ENCODE results near the gene CDIP1. TPM values are rescaled to one million over a fixed set of nuclear protein-coding genes. Genes with fewer than 3 reads are reported as not detected.
A peak's percentile ranks its signal among the peaks of the same experiment; 100 is the strongest.

Gene CDIP1
- total RNA-seq, 2 experiments from 2014 or later: 31.9 to 32.2 TPM

DNA sequence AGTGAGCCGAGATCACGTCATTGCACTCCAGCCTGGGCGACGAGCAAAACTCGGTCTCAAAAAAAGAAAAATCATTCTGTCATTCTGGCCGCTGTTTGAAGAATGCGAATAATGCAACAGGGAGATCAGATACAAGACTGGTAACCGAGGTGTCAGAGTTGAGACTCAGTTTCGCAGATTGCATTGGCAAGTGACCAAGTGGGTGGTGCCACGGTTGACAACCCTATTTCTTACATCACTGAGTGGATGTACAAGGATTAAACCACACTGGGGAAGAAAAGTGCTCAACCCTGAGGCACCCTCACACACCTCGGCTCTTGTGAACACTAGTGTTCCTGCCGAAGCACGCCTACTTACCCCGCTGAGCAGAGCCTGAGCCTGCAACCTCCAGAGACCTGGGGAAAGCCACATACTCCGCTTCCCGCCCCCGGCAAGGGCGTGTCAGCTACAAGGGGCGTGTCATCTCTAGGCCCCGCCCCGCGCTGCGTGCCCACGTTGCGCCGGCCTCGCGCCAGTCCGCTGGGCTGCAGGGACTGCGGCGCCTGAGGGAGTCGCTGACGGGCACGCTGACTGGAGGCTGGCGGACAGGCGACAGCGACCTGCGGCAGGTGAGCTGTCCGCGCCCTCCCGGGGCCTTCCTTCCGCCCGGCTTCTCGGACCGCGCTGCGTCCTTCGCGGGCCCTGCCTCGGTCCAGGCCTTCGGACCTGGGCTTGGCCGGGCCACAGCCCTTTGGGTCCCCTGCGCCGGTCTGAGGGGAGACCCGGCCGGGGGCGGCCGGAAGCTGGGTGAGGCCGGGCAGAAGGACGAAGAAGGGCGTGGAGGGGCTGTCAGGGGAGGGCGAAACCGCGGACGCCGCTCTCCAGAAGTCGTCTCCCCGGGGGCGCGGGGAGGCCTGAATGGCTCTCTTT is 62.4 kb downstream of the CDIP1 start, which contains the start of gene HMOX2:
HMOX2 (plus strand) TSS at position 519 of the 909 bp plus-strand sequence. CDS start 29,127 bp downstream, outside the sequence.
- peak within 1 kb of the TSS; percentile 92 for H3K4me3 Mint-ChIP-seq
- no peaks in the 10 kb centered on the region for H3K27me3 Mint-ChIP-seq
- no peaks in the 10 kb centered on the region for H3K9me3 Mint-ChIP-seq
- intact Hi-C loops (cut with micrococcal nuclease): loop anchor here (5.0 kb wide), 2 partner anchors 49 to 61 kb away; partner anchors contain the start of genes CDIP1 and DNAJA3
- TF ChIP-seq, protein P1, sequence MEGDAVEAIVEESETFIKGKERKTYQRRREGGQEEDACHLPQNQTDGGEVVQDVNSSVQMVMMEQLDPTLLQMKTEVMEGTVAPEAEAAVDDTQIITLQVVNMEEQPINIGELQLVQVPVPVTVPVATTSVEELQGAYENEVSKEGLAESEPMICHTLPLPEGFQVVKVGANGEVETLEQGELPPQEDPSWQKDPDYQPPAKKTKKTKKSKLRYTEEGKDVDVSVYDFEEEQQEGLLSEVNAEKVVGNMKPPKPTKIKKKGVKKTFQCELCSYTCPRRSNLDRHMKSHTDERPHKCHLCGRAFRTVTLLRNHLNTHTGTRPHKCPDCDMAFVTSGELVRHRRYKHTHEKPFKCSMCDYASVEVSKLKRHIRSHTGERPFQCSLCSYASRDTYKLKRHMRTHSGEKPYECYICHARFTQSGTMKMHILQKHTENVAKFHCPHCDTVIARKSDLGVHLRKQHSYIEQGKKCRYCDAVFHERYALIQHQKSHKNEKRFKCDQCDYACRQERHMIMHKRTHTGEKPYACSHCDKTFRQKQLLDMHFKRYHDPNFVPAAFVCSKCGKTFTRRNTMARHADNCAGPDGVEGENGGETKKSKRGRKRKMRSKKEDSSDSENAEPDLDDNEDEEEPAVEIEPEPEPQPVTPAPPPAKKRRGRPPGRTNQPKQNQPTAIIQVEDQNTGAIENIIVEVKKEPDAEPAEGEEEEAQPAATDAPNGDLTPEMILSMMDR (IDR thresholded peaks at IDR 0.05): peak; percentile 35
- H3K36me3 Mint-ChIP-seq (ENCODE audit: low read depth): peaks cover 18% of the 10 kb centered on the region
- ChIA-PET CTCF (interaction anchor here (1.1 to 4.2 kb wide), 11 partner anchors 10 to 222 kb away, joined by 3 to 28 read pairs (median 4); partner anchors contain the start of gene MGRN1), POLR2A (interaction anchor here (0.6 to 3.0 kb wide), 13 partner anchors 8 to 94 kb away, joined by 3 to 23 read pairs (median 4); partner anchors contain the start of genes CDIP1 and DNAJA3)
- peaks cover 33% of the 10 kb centered on the region for H3K4me1 Mint-ChIP-seq (ENCODE audit: low read depth)
- ATAC-seq (peak; percentile 82), DNase-seq (peak; percentile 95)
- H3K27ac Mint-ChIP-seq: peak within 1 kb of the TSS; percentile 83

DNA sequence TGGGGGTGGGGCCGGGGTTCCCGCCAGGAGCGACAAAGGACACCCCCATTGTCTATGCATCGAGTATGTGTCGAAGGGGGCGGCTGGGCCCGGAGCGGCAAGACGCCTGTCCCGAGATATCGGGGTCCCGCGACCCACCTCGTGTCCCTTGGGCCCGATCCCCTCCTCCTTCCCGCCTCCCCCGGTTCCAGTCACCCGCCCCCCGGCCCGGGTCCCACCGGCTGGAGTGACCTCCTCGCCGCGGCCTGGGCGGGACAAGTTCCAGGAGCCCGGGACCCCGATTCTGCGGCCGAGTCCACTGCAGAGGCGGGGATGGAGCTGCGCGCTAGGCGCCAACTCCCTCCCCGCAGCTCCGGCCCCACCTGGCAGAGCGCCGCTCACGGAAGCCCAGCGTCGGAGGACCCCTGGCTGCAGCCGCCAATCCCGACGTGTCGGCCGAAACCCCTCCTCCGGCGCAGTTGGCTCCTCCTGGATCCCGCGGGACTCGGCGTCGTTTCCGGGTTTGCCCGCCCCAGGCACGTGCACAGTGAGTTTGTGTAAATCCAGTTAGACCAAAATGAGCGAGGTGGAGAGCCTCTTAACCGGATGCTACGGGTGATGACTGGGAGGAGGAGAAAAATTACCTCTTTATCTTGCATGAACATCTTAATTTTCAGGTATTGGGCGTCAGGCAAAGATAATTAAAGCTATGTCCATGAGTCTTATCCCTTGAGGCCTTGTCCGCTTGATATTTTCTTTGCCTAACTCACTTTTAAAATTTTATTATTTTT is 64.2 kb downstream of the CDIP1 start, which contains the start of gene NMRAL1:
NMRAL1 (minus strand) TSS at position 434 of the 770 bp plus-strand sequence. CDS start 493 bp downstream, outside the sequence.
- Mint-ChIP-seq H3K36me3 (ENCODE audit: low read depth) (peaks cover 18% of the 10 kb centered on the region), H3K4me3 (peak within 1 kb of the TSS; percentile 92)

DNA sequence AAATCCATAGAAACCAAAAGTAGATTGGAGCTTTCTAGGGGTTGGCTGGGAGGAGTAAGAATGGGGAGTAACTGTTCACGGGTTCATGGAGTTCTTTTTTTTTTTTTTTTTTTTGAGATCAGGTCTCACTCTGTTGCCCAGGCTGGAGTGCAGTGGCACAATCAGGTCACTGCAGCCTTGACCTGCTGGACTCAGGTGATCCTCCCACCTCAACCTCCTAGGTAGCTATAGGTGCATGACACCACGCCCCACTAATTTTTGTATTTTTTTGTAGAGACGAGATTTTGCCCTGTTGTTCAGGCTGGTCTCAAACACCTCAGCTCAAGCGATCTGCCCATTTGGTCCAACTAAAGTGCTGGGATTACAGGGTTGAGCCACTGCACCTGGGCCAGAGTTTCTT is 65.7 kb downstream of the CDIP1 start:
- POLR2A ChIA-PET: interaction anchor here (1.1 to 1.2 kb wide), 2 partner anchors 15 to 57 kb away, joined by 4 read pairs; partner anchors contain the start of gene CORO7
- intact Hi-C loops (cut with micrococcal nuclease): no loop called here
- Mint-ChIP-seq H3K4me1 (ENCODE audit: low read depth) (peaks cover 24% of the 10 kb centered on the region), H3K36me3 (ENCODE audit: low read depth) (peaks cover 14% of the 10 kb centered on the region), H3K4me3 (peak overlapping the region; percentile 92), H3K27ac (peak overlapping the region; percentile 59), H3K9me3 (no peaks in the 10 kb centered on the region), H3K27me3 (no peaks in the 10 kb centered on the region)
- no peak for ATAC-seq
- TF ChIP-seq, protein P1 (IDR thresholded peaks at IDR 0.05): no peak
- CTCF ChIA-PET: interaction anchor here (0.9 to 1.1 kb wide), 4 partner anchors 13 to 166 kb away, joined by 3 to 4 read pairs (median 3); partner anchors contain the start of gene MGRN1
- DNase-seq: no peak

More for the DNA sequence above, 64.2 kb downstream of the CDIP1 start, which contains the start of gene NMRAL1:
- TF ChIP-seq, protein P1 (IDR thresholded peaks at IDR 0.05): no peak
- ATAC-seq: peak; percentile 65
- intact Hi-C loops (cut with micrococcal nuclease): no loop called here
- Mint-ChIP-seq H3K27me3 (no peaks in the 10 kb centered on the region), H3K9me3 (no peaks in the 10 kb centered on the region), H3K27ac (peak within 1 kb of the TSS; percentile 85), H3K4me1 (ENCODE audit: low read depth) (peaks cover 32% of the 10 kb centered on the region)
- DNase-seq: peak; percentile 96
- CTCF ChIA-PET: interaction anchor here (1.0 to 1.8 kb wide), 3 partner anchors 31 to 74 kb away, joined by 4 to 6 read pairs (median 4); no protein-coding TSS in a partner anchor
- POLR2A ChIA-PET: interaction anchor here (0.7 to 3.0 kb wide), 10 partner anchors 9 to 203 kb away, joined by 3 to 23 read pairs (median 4); partner anchors contain the start of gene DNAJA3

DNA sequence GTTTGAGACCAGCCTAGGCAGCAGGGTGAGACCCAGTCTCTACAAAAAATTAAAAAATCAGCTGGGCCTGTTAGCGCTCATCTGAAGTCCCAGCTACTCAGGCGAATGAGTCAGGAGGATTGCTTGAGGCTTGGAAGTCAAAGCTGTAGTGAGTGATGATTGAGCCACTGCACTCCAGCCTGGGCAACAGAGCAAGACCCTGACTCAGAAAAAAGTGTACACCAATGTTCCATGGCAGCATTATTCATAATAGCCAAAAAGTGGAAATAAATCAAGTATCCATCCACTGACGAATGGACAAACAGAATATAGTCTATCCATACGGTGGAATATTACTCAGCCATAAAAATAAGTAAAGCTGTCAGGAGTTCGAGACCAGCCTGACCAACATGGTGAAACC is 66.7 kb downstream of the CDIP1 start:
- Mint-ChIP-seq H3K27ac (peak overlapping the region; percentile 30), H3K4me1 (ENCODE audit: low read depth) (peaks cover 23% of the 10 kb centered on the region), H3K36me3 (ENCODE audit: low read depth) (peaks cover 14% of the 10 kb centered on the region), H3K9me3 (no peaks in the 10 kb centered on the region), H3K4me3 (no peak overlapping the region), H3K27me3 (no peaks in the 10 kb centered on the region)
- ChIA-PET POLR2A (interaction anchor here (0.6 kb wide), 1 partner anchor 596 kb away, joined by 3 read pairs; no protein-coding TSS in a partner anchor), CTCF (interaction anchor here (0.9 kb wide), 1 partner anchor 484 kb away, joined by 3 read pairs; no protein-coding TSS in a partner anchor)
- ATAC-seq (no peak), DNase-seq (no peak)
- intact Hi-C loops (cut with micrococcal nuclease): no loop called here
- TF ChIP-seq, protein P1 (IDR thresholded peaks at IDR 0.05): no peak
